COLO829 (cell line): ENCODE measurements around the gene DLGAP4.
A peak's percentile ranks its signal among the peaks of the same experiment; 100 is the strongest.

Experiments used
- DNase-seq: peaks from one replicate; pipeline ENCODE4 v3.0.0; 2012; ENCODE audit warnings: low spot score

Gene DLGAP4

DNA sequence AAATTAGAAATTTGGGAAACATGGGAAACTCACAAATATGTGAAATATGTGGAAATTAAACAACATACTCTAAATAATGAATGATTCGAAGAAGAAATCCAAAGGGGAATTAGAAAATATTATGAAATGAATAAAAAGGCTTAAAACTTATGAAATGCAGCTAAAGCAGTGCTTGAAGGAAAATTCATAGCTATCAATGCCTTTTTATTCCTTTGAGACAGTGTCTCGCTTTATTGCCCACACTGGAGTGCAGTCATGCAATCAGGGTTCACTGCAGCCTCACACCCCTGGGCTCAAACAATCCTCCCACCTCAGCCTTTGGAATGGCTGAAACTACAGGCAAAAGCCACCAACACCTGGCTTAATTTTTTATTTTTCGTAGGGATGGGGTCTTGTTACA, 259.4 kb downstream of the DLGAP4 start:
- DNase-seq = no peak

- DNase-seq = no peak
These were observed 263.8 kb downstream of the DLGAP4 start for GRCh38 chr20:36569847-36570429.

- no peak for DNase-seq
These were observed 265.7 kb downstream of the DLGAP4 start for GRCh38 chr20:36571564-36572504.

DNA sequence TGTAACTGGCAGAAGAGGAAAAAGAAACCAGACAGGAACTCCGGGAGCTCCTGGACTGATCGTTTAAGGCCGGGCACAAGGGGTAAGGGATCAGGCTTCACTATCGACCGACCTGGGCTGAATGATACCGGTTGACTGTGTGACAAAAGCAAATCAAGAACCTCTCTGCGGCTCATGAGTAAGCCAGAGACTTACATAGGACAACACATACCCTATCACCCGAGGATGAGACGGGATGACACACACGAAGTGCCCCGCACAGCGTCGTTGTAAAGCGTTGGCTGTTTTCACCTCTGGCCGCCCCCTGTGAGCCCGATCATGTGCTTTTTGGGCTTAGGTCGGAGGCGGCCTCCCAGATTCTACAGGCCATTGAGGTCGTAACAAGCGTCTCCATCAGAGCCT, 266.6 kb downstream of the DLGAP4 start:
- no peak for DNase-seq

- DNase-seq = peak; percentile 93
These were observed 267.1 kb downstream of the DLGAP4 start, which contains the start of gene TGIF2 for GRCh38 chr20:36573103-36573797. Gene TGIF2, plus strand, starts transcription at chr20:36573597. Its CDS starts 5,178 bp downstream, at chr20:36578775.

GRCh38 chr20:36573798-36574365, 267.7 kb downstream of the DLGAP4 start:
- peak; percentile 47 for DNase-seq

GRCh38 chr20:36574366-36575135, 268.4 kb downstream of the DLGAP4 start:
- DNase-seq = no peak

- no peak for DNase-seq
These were observed 269.9 kb downstream of the DLGAP4 start for GRCh38 chr20:36576081-36576445.
